Stimulated activated naive CD8-positive, alpha-beta T cell treated with anti-CD3 and anti-CD28 coated beads, Interleukin-15, Interleukin-2, amounts not matched to agents 100 ng/mL and 50 ng/mL, for 24 hours (primary cell): ENCODE measurements around the gene SHC4.
"Not testable (repeated sequence)": the region's sequence is repeated elsewhere in the genome, so short reads cannot be mapped to it uniquely, and the experiment has no call there.

Experiments used
- H3K27ac Mint-ChIP-seq: one replicate; pipeline ENCODE4 v1.8.0; 2021; ENCODE audit warnings: mild to moderate bottlenecking, mixed read lengths
- H3K27me3 Mint-ChIP-seq: one replicate; pipeline ENCODE4 v1.8.0; 2021; ENCODE audit warnings: mixed read lengths
- H3K36me3 Mint-ChIP-seq: one replicate; pipeline ENCODE4 v1.8.0; 2021; ENCODE audit warnings: low read depth, mixed read lengths
- H3K4me1 Mint-ChIP-seq: one replicate; pipeline ENCODE4 v1.8.0; 2021; ENCODE audit warnings: low read depth, mixed read lengths
- H3K4me3 Mint-ChIP-seq: one replicate; pipeline ENCODE4 v1.8.0; 2021; ENCODE audit warnings: mild to moderate bottlenecking, mixed read lengths
- H3K9me3 Mint-ChIP-seq: one replicate; pipeline ENCODE4 v1.8.0; 2021; ENCODE audit warnings: mixed read lengths

The SHC4 gene

DNA sequence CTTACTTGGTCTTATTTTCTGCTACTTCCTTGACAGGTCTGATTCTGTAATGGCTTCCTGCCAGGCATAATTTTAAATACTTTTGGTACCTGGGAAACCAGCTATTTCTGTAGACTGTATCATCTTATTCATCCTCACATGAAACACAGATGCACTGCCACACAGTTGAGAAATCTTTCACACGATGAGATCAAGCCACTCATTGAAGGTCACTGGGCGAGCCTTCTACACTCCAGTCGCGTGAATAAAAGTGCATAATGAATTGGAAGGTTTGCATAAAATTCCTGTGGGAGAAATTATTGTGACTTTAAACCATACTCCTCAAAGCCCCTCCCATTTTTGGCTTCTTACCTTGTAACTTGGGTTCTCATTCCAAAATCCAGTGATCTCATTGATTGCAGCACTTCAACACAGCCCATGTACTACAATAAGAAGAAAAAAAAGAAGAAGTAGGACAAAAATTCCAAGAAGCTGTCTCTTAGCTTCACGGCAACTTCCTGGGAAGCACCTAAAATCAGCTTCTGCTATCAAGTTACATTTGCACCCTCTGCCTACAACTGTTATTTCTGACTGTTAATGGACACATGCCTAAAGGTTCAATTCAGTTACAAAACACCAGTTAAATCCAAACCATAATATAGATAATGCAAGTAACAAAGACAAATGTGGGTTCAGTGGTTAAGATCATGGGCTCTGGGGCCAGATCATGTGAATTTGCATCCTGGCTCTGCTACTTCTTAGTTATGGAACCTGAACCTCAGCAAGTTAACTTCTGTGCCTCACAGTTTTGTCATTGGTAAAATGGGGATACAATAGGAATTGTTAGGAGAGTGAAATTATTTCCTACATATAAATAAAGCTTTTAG lies 39.0 kb downstream of the SHC4 start:
- Mint-ChIP-seq H3K9me3 (peaks cover 22% of the 10 kb centered on the region), H3K4me3 (peak overlapping the region; percentile 12), H3K4me1 (peaks cover 60% of the 10 kb centered on the region), H3K27ac (peak overlapping the region; percentile 97), H3K27me3 (peaks cover 13% of the 10 kb centered on the region), H3K36me3 (peaks cover 56% of the 10 kb centered on the region)

DNA sequence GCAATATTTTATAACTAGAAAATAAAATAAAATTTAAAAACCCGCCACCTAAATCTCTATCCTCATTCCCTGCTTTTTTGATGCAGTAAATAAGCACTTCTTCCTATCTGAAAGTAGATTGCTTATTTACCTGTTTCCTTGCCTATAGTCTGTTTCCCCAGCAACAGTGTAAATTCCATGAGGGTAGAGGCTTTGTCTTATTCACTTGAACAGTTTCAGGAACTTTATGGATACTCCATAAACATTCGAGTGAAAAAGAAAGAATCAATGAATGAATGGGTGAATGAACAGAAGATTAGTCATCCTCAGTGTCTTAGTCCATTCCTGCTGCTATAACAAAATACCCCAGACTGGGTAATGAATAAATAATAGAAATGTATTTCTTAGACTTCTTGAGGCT lies 41.7 kb downstream of the SHC4 start:
- peaks cover 22% of the 10 kb centered on the region for H3K9me3 Mint-ChIP-seq
- peaks cover 55% of the 10 kb centered on the region for H3K36me3 Mint-ChIP-seq
- peaks cover 56% of the 10 kb centered on the region for H3K4me1 Mint-ChIP-seq
- H3K4me3 Mint-ChIP-seq, result no peak overlapping the region
- H3K27ac Mint-ChIP-seq, result no peak overlapping the region
- peaks cover 30% of the 10 kb centered on the region for H3K27me3 Mint-ChIP-seq

DNA sequence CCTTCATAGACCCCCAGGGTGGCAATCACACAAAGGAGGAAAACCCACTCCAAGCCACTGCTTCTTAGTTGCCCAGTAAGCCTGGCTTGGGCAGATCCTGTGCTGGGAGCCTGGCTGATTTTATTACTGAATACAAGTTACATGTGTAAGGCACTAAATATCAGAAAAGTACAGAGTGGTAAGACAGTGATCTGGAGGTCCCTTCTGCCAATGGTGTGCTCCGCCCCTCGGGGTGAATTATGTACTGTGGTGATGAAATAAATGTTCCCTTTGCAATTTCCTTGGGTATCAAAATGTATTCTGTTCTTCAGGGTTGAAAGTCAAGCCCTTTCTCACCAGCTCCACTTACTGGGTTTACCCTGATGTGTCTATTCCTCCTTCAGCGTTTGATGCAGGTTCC lies 47.0 kb downstream of the SHC4 start:
- peak overlapping the region; percentile 11 for H3K27ac Mint-ChIP-seq
- H3K4me1 Mint-ChIP-seq, result peaks cover 27% of the 10 kb centered on the region
- peaks cover 4% of the 10 kb centered on the region for H3K9me3 Mint-ChIP-seq
- H3K36me3 Mint-ChIP-seq, result peaks cover 16% of the 10 kb centered on the region
- peaks cover 42% of the 10 kb centered on the region for H3K27me3 Mint-ChIP-seq
- no peak overlapping the region for H3K4me3 Mint-ChIP-seq

DNA sequence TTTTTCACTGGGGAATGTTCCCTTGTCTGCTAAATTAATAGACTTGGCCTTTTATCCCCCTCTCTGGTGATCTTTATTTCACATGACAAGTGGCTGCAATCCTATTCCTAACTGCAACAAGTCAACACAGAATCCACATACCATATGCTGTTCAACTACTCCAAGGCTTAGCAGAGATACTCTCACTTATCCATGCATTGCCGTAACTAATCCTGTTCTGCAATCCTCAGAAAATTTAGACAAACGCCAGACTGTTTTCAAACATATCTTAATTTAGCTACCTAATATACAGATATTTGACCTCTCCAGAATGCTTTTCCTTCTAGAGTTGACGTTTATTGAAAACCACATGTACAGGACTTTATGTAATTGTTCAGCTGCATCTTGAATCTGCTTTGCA lies 47.9 kb downstream of the SHC4 start:
- peaks cover 8% of the 10 kb centered on the region for H3K9me3 Mint-ChIP-seq
- peaks cover 47% of the 10 kb centered on the region for H3K27me3 Mint-ChIP-seq
- H3K4me3 Mint-ChIP-seq, result no peak overlapping the region
- no peak overlapping the region for H3K27ac Mint-ChIP-seq
- H3K36me3 Mint-ChIP-seq, result peaks cover 21% of the 10 kb centered on the region
- H3K4me1 Mint-ChIP-seq, result peaks cover 27% of the 10 kb centered on the region

DNA sequence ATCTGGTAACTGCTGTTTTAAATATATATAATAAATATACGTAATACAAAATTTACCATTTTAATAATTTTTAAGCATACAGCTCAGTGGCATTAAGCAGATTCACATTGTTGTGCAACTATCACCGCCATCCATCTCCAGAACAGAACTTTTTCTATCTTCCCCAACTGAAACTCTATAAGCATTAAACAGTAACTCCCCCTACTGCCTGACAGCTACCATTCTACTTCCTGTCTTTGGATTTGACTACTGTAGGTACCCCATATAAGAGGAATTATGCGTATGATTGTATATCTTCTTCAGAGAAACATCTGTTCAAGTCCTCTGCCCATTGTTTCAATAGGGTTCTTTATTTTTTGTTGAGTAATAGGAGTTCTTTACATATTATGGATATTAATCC lies 49.0 kb downstream of the SHC4 start:
- no peak overlapping the region for H3K4me3 Mint-ChIP-seq
- no peak overlapping the region for H3K27ac Mint-ChIP-seq
- H3K36me3 Mint-ChIP-seq, result peaks cover 17% of the 10 kb centered on the region
- peaks cover 44% of the 10 kb centered on the region for H3K27me3 Mint-ChIP-seq
- peaks cover 27% of the 10 kb centered on the region for H3K4me1 Mint-ChIP-seq
- H3K9me3 Mint-ChIP-seq, result peaks cover 12% of the 10 kb centered on the region

DNA sequence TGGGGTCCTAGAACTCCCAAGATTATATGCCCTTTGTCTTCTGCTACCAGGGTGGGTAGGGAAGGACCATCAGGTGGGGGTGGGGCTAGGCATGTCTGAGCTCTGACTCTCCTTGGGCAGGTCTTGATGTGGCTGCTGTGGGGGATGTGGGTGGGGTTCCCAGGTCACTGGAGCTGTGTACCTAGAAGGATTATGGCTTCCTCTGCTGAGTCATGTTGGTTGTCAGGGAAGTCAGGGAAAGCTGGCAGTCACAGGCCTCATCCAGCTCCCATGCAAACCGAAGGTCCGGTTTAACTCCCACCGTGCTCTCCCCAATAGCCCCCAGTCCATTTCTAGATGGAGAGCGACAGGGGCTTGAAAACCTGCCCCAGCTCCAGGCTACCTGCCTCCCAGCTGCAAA lies 50.6 kb downstream of the SHC4 start:
- Mint-ChIP-seq H3K27me3 (peaks cover 36% of the 10 kb centered on the region), H3K9me3 (peaks cover 8% of the 10 kb centered on the region), H3K4me1 (peaks cover 15% of the 10 kb centered on the region), H3K27ac (no peak overlapping the region), H3K4me3 (no peak overlapping the region), H3K36me3 (peaks cover 13% of the 10 kb centered on the region)

DNA sequence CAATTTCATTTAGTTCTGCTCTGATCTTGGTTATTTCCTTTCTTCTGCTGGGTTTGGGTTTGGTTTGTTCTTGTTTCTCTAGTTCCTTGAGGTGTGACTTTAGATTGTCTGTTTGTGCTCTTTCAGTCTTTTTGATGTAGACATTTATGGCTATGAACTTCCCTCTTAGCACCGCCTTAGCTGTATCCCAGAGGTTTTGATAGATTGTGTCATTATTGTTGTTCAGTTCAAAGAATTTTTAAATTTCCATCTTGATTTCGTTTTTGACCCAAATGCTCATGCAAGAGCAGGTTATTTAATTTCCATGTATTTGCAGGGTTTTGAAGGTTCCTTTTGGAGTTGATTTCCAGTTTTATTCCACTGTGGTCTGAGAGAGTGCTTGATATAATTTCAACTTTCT lies 53.2 kb downstream of the SHC4 start:
- not testable (repeated sequence) for H3K9me3 Mint-ChIP-seq, H3K4me3 Mint-ChIP-seq, H3K36me3 Mint-ChIP-seq, H3K27ac Mint-ChIP-seq
- Mint-ChIP-seq H3K4me1 (peaks cover 15% of the 10 kb centered on the region), H3K27me3 (peaks cover 18% of the 10 kb centered on the region)

DNA sequence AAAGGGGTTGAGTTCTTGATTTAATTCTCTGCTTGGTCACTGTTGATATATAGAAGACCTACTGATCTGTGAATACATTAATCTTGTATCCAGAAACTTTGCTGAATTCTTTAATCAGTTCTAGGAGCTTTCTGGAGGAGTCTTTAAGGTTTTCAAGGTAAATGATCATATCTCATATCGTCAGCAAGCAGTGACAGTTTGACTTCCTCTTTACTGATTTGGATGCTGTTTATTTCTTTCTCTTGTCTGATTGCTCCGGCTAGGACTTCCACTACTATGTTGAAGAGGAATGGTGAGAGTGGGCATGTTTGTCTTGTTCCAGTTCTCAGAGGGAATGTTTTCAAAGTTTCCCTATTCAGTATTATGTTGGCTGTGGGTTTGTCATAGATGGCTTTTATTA lies 54.4 kb downstream of the SHC4 start:
- Mint-ChIP-seq H3K4me1 (peaks cover 24% of the 10 kb centered on the region), H3K27me3 (peaks cover 18% of the 10 kb centered on the region)
- H3K4me3 Mint-ChIP-seq, H3K36me3 Mint-ChIP-seq, H3K9me3 Mint-ChIP-seq, H3K27ac Mint-ChIP-seq: not testable (repeated sequence)

DNA sequence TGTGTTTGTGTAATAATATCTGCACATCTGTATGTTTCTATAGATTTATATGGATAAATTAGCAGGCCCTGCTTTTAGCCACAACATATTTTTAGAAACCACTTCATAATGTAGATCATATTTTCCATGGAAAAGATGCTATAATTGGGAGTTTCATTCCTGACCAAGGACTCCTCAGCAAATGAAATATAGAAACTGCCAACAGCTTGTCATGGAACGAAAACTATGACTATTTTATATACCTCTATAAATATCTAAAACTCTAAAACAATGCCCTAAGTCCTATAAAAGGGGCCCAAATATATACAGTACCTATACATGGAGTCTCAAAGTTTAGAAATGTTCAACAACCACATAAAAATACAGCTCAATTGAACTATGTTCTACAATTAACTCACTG lies 57.9 kb downstream of the SHC4 start:
- Mint-ChIP-seq H3K27me3 (peaks cover under 1% of the 10 kb centered on the region), H3K27ac (peak overlapping the region; percentile 93), H3K36me3 (peaks cover 5% of the 10 kb centered on the region), H3K9me3 (peaks cover 4% of the 10 kb centered on the region), H3K4me1 (peaks cover 24% of the 10 kb centered on the region), H3K4me3 (peak overlapping the region; percentile 38)

DNA sequence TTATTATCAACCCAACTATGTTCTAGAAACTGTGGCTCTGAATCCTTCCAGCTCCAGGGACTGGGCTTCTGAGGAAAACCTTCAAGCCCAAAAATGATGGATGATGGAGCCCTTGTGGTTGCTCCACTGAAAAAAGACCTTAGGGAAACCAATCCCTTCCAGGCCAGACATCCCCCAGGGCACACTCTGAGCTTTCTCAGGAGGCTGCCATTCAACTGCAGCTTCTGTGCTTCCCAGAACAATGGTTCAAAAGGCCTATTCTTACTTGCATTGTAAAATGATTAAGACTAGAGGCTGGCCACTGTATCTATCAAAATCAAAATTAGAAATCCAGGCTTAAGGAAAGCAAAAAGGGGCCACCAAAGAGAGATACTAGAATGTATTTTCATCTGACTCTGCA lies 58.5 kb downstream of the SHC4 start:
- peaks cover 5% of the 10 kb centered on the region for H3K36me3 Mint-ChIP-seq
- H3K4me1 Mint-ChIP-seq, result peaks cover 24% of the 10 kb centered on the region
- peak overlapping the region; percentile 93 for H3K27ac Mint-ChIP-seq
- H3K4me3 Mint-ChIP-seq, result peak overlapping the region; percentile 17
- H3K9me3 Mint-ChIP-seq, result peaks cover 2% of the 10 kb centered on the region
- no peaks in the 10 kb centered on the region for H3K27me3 Mint-ChIP-seq

DNA sequence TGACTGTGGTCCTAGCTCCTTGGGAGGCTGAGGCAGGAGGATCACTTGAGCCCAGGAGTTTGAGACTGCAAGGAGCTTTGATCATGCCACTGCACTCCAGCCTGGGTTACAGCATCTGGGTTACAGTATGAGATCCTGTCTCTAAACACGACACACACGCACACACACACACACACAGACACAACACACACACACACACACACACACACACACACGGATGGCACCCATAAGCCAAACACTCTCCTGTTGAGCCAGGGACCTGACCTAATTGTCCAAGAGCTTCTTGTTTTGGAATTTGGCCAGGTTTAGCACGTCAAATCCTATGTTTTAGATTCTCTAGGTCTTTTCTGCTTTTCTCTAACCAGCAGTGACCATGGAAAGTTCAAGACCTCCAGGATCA lies 59.0 kb downstream of the SHC4 start:
- Mint-ChIP-seq H3K9me3 (no peaks in the 10 kb centered on the region), H3K36me3 (peaks cover 5% of the 10 kb centered on the region), H3K27me3 (no peaks in the 10 kb centered on the region), H3K4me1 (peaks cover 24% of the 10 kb centered on the region), H3K27ac (peak overlapping the region; percentile 93), H3K4me3 (no peak overlapping the region)

DNA sequence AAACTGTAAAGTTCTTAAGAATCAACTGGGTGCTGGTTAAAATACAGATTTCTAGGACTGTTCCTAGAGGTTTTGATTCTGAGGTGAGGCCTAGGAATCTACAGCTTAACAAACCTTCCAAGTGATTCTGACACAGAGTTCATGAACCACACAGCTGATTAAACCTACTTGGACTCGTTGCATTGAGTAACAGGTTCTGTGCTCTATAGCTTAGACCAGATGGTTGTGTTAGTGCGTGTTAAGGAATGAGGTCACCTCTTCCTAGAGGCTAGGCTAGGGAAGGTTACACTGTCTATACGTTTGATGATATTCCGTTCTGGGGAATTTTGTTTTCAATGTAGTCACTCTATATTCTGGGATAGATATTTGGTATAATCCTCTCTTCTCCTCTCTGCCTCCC lies 63.9 kb downstream of the SHC4 start:
- H3K9me3 Mint-ChIP-seq, result no peaks in the 10 kb centered on the region
- H3K36me3 Mint-ChIP-seq, result peaks cover 5% of the 10 kb centered on the region
- no peak overlapping the region for H3K27ac Mint-ChIP-seq
- peaks cover 25% of the 10 kb centered on the region for H3K4me1 Mint-ChIP-seq
- peaks cover 21% of the 10 kb centered on the region for H3K27me3 Mint-ChIP-seq
- no peak overlapping the region for H3K4me3 Mint-ChIP-seq

DNA sequence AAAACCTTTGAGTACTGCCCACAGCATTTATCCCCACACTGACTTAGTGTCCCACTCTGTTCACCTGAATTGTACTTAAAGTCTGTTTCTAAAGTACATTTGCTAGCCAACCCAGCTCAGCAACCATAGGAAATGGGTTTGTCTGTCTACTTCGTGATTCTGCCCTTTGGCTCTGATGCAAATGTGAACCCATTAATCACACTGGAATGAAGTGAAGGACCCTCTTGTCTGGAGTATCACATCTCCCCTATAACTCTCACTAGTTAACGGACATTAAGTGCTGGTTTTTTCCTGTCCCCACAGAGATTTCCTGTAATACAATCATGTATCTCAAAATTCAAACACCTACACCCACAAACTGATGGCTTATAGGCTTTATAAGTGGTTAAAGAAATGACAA lies 65.3 kb downstream of the SHC4 start:
- no peak overlapping the region for H3K4me3 Mint-ChIP-seq
- H3K4me1 Mint-ChIP-seq, result peaks cover 24% of the 10 kb centered on the region
- H3K27ac Mint-ChIP-seq, result no peak overlapping the region

DNA sequence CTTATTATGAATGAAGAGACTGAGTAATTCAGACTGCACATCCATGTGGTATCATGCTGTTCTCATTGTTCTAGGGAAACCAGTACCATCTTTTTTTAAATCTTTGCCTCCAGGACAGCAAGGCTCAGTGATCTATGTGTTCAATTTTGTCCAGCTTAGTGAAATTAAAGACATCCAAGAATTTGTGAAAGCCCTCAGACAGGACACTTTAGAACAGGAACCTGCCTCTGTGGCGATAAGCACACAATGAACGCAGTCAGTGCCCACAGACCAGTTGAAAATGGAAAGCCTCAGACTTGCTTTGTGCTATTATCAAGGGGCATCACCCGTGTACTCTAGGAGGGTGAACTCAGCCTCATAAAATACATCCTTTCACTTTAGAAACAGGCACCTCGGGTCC lies 65.7 kb downstream of the SHC4 start:
- peaks cover 31% of the 10 kb centered on the region for H3K27me3 Mint-ChIP-seq
- no peaks in the 10 kb centered on the region for H3K9me3 Mint-ChIP-seq
- peak overlapping the region; percentile 1 for H3K4me3 Mint-ChIP-seq
- H3K36me3 Mint-ChIP-seq, result no peaks in the 10 kb centered on the region
- H3K4me1 Mint-ChIP-seq, result peaks cover 24% of the 10 kb centered on the region
- H3K27ac Mint-ChIP-seq, result no peak overlapping the region

More for the DNA sequence above, 65.3 kb downstream of the SHC4 start:
- no peaks in the 10 kb centered on the region for H3K9me3 Mint-ChIP-seq
- peaks cover 27% of the 10 kb centered on the region for H3K27me3 Mint-ChIP-seq
- H3K36me3 Mint-ChIP-seq, result no peaks in the 10 kb centered on the region

DNA sequence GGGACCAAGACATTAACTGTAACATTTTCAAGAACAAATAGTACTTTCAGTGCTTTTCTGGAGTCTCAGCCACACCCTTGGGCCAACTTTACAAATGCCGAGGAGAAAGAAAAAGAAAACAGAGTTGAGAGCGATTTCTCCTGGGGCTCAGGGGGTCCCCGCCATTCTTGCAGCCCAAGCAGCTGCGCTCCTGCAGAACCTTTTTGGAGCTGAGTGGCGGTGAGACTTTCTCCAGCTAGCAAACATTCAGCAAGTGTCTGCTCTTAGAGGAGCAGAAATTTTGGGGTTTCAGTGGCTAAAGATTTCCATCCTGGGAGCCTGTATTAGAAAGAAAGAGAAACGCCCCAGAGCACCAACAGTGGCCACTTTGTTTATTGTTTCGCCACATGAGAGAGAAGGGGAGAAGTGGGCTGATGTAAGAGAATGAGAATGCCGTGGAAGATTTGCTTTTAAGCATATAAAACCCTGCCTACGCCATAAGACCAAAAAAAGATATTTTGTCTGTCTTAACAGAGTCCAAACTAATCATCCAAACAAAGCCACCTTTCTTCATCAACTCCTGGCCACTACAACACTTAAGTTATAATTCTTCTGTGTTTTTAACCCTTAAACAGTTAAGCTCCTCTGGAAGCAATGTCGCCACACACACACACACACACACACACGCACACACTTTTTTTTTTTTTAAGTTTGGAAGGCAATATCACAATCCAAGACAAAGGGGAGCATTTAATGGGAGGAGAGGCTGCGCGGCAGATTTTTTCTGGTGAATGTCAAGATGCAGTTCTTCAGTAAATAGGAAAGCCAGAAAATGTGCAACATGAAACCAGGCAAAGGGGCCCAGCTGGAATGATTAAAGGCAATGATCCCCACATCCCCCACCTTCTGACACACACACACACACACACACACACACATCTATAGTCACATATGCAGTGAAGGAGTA lies 66.6 kb downstream of the SHC4 start:
- H3K27me3 Mint-ChIP-seq, result peaks cover 36% of the 10 kb centered on the region
- H3K4me1 Mint-ChIP-seq, result peaks cover 24% of the 10 kb centered on the region
- no peaks in the 10 kb centered on the region for H3K9me3 Mint-ChIP-seq
- H3K36me3 Mint-ChIP-seq, result no peaks in the 10 kb centered on the region
- peak overlapping the region; percentile 21 for H3K4me3 Mint-ChIP-seq
- H3K27ac Mint-ChIP-seq, result peak overlapping the region; percentile 61
